SH-SY5Y (cell line): Measurements from ENCODE around the gene ZFP57.

Source experiments
- GATA2 ChIP-seq: IDR thresholded peaks from 2 replicates; pipeline ENCODE4 v1.6.1; 2011; ENCODE audit warnings: mild to moderate bottlenecking, low read depth, low read length
- GATA3 ChIP-seq: IDR thresholded peaks from 2 replicates; pipeline ENCODE4 v1.6.1; 2011; ENCODE audit warnings: low read depth, mild to moderate bottlenecking, low read length, moderate library complexity

DNA sequence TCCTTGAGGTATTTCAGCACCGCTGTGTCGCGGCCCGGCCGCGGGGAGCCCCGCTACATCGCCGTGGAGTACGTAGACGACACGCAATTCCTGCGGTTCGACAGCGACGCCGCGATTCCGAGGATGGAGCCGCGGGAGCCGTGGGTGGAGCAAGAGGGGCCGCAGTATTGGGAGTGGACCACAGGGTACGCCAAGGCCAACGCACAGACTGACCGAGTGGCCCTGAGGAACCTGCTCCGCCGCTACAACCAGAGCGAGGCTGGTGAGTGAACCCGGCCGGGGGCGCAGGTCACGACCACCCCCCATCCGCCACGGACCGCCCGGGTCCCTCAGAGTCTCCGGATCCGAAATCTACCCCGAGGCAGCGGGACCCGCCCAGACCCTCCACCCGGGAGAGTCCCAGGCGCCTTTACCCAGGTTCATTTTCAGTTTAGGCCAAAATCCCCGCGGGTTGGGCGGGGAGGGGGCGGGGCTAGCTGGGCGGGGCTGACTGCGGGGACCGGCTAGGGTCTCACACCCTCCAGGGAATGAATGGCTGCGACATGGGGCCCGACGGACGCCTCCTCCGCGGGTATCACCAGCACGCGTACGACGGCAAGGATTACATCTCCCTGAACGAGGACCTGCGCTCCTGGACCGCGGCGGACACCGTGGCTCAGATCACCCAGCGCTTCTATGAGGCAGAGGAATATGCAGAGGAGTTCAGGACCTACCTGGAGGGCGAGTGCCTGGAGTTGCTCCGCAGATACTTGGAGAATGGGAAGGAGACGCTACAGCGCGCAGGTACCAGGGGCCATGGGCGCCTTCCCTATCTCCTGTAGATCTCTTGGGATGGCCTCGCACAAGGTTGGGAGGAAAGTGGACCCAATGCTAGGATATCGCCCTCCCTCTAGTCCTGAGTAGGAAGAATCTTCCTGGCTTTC, 43.0 kb upstream of the ZFP57 start:
- TF ChIP-seq GATA2 (no peak), GATA3 (no peak)
